Measurements from ENCODE around the gene COL4A2.

DNA sequence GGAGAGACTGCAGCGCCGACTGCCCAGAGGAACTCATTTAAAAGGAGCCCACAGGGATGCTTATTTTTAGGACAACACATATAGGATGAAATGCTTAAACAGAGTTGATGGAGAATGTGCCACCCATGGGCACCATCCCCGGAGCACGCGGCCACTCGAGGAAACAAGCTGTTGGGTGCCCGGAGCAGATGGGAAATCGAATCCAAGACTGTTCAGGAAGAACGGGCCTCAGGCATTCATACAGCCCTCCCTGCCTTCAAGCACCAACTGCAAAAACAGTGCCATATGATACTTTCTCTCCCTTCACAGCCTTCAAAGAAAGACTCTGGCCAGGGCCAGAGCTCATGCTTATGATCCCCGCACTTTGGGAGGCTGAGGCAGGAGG is 214.2 kb downstream of the COL4A2 start:
- TF ChIP-seq CTCF (IDR thresholded peaks at IDR 0.05; ENCODE audit: low read depth, low read length, missing input control) (no peak), RAD21 (IDR thresholded peaks at IDR 0.05) (no peak), SP1 (IDR thresholded peaks at IDR 0.05) (no peak), GABPA (IDR thresholded peaks at IDR 0.05 in 1 of 2, conservative IDR thresholded peaks at IDR 0.05 in 1 of 2) (no peak), EGR1 (IDR thresholded peaks at IDR 0.05; ENCODE audit: low read depth in 2 of 2) (no peak), JUND (IDR thresholded peaks at IDR 0.05) (no peak), TAF1 (conservative IDR thresholded peaks at IDR 0.05) (no peak), FOXA1 (IDR thresholded peaks at IDR 0.05) (no peak)

All from liver (tissue), 3 donors.